CD4-positive, alpha-beta T cell treated with Interleukin-21 for 1 hour (primary cell): ENCODE data around the gene MIEN1.
"Not testable (repeated sequence)": the region's sequence is repeated elsewhere in the genome, so short reads cannot be mapped to it uniquely, and the experiment has no call there.

Source experiments
- DNase-seq: peaks from one replicate; pipeline ENCODE4 v3.0.0-alpha.2; 2020

Gene MIEN1

DNA sequence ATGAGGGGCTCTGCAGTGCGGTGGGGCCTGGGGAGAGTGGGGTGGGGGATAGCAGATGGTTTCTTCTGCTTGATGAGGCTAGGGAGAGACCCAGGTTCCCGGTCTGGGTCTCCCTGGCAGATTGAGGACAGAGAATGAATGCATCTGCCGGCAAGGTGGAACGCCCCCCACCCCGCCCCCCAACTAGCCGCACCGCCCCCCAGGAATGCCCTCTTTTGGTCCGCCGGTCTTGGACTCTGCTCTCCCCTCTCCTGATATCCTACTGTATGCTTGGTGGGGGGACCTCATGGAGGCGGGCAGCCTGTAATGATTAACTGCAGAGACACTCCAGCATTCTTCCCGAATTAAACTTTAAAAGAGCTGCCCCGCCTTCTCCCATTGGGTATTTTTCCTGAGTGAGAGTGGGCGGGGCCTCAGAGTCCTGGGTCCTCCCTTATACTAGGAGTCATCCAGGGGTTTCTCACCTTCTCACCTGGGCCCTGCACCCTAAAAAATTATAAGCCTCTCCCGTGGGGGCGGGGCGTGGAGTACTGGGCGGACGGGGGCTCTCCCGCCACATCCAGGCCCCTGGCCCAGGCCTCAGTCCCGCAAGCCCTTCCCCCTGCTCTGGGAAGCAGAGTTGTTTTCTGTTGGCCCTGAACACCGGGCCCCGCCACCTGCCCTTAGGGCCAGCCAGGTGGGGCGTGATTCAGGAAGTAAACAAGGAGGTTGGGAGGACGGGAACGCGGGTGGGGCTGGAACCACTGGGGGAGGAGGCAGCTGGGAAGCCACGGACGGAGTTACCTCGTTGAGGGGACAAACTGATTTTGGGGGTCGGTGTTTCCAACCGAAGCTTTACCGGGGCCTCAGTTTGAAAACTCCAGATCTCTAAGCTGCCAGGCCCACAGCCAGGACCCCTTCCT is 8.9 kb upstream of the MIEN1 start:
- no peak for DNase-seq

DNA sequence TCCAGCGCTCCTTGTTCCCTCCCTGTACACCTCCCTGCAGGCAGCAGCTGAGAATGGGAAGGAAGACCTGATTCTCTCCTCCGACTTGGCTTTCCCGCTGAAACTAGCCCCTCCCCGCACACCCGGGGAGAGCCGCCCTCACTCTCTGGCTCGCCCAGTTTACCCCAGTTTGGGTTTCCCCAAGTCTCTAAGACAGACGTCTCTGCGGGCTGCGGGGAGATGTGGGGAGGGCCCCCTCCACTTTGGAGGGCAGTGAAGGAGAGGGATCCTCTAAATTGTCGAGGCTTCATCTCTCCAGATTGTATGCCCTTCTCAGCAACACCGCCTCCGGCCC is 8.2 kb upstream of the MIEN1 start:
- peak; percentile 62 for DNase-seq

DNA sequence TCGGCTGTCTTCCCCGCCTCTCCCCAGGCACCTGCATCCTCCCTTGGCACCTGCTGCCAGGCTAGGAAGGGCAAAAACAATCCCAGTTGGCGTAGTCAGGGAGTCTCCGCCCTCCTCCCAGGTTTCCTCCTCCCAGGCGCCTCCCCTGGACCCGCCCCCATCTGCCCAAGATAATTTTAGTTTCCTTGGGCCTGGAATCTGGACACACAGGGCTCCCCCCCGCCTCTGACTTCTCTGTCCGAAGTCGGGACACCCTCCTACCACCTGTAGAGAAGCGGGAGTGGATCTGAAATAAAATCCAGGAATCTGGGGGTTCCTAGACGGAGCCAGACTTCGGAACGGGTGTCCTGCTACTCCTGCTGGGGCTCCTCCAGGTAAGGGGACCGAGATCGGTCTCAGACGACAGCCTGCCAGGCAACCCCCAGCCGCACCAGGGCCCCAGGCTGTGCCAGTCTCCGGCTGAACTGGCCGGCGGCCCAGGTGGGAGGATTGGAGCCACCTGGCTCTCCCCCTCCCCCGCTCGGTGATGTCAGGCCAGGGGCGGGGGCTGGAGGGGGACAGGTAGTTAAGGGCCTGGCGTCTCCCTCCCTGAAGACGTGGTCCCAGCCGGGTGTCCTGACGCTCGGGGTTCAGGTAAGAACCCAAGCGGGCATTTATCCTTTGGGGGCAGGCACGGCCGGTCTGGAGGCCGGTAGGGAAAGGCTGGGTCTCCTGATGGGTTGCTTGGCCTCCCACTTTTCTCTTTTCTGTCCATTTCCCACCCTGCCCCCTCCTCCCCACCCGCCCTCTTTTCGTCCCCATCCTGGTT is 7.6 kb upstream of the MIEN1 start, which contains the start of gene GRB7:
TSS of gene GRB7 (plus strand) at position 179 of the 808 bp plus-strand sequence. CDS start 4,364 bp downstream, outside the sequence.
- no peak for DNase-seq

DNA sequence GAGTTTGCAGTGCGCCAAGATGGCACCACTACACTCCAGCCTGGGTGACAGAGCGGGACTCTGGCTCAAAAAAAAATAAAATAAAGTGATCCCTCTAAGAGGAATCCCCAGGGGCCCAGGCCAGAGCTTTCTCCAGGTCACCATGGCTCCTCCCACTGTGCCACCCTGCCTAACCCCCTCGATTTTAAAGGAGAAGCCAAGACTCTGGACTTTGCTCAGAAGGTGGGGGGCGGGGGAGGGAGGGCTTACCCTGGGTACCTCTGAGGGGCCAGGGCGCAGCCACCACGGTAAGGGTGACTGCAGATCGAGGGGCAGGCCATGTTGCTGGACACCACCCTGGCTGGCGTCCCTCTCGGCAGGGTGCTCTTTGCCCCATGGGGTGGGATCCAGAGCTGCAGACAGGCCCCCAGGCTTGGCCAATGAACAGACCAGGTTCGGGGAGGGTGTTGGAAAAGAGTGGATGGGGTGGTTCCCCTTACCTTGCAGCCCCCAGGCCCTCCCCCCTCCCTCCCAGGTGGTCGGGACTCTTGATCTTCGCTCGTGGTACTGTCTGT is 7.0 kb upstream of the MIEN1 start:
- no peak for DNase-seq

DNA sequence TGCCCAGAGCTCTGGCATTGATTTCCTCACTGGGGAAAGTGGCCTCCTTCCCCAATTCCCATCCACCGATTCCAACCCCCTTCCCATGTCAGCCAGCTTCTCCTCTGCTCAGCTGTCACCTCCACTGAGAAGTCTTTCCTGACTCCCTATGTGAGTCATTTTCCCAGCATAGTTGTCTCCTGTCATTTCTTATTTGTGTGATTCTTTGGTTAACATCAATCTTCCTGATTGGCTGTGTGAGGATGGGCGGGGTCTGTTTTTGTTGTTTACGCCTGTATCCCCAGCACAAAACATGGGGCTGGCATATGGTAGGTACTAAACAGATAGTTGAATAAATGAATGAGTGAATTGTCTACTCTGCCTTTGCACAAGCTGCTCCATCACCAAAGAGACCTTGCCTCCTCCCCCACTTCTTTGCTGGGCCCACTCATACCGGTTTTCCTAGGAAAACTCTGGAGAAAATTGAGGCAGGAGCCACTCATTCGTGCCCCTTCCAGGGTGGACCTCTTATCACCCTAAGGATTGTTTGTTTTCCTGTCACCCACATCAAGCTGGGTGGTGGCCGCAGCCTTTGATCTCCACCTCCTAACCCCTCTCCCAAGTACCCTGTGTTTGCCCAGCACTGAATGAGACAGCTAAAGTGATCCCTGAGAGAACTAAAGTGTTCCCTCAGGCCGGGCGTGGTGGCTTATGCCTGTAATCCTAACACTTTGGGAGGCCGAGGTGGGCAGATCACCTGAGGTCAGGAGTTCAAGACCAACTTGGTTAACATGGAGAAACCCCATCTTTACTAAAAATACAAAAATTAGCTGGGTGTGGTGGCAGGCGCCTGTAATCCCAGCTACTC is 6.2 kb upstream of the MIEN1 start:
- DNase-seq = no peak

DNA sequence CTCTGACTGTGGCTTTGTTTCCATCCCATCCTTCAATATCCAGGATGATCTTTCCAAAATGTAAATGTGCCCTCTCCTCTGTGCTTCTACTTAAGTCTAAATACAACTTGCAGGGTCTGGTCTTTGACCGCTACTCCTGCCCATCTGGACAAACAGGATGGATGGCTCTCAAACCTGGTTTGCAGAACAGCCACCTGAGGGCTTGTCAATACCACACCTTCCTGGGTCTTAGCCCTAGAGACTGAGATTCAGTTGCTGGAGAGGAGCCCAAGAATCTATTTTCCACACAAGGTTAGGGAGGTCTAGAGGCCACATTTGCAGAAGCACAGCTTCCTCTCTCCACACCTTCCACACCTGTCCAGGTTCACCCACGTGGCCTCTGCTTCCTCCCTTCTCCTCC is 5.5 kb upstream of the MIEN1 start:
- no peak for DNase-seq

DNA sequence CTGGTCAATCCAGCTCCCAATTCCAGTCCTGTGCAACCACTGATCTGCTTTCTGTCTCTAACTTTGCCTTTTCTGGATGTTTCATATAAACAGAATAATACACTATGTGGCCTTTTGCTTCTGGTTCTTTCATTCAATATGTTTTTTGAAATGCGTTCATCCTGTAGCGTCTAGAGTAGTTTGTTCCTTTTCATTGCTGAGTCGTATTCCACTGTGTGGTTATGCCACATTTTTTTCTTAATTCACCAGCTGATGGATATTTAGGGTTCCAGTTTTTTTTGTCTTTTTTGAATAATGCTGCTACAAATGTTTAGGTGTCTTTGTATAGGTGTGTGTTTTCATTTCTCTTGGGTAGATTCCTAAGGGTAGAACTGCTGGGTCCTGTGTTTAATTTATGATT is 2.3 kb upstream of the MIEN1 start:
- no peak for DNase-seq

DNA sequence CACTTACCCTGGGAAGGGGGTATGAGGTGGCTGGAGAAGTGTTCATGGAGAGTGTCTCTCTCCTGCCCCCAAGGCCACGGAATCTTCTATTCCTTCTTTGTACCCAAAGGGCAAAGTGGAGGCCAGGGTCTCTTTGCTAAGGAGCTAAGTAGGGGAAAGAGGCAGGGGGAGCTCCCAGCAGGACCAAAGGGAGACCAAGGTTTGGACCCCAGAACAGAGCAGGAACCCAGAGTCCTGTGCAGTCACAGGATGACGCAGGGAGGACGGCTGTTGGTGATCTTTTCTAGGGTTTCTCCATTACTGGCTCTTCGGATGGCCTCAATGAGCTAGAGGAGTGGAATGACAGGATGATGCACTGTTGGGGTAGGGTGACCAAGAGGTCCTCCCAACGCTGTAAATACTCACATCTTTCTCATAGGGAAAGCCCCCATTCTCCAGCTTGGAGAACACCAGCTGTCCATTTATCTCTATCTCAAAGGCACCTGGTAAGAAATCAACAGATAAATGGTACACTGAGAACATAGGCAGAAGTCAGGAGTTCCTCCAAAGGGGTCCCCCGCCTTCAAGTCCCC is 966 bp downstream of the MIEN1 start:
- DNase-seq = no peak

DNA sequence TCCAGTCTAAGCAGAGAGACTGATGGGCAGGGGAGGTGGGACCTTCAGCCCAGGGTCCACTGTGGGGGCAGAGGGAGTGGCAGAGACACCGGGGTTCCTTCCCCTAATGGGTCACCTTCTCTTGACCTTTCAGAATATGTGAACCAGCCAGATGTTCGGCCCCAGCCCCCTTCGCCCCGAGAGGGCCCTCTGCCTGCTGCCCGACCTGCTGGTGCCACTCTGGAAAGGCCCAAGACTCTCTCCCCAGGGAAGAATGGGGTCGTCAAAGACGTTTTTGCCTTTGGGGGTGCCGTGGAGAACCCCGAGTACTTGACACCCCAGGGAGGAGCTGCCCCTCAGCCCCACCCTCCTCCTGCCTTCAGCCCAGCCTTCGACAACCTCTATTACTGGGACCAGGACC is 2.8 kb downstream of the MIEN1 start:
- no peak for DNase-seq

DNA sequence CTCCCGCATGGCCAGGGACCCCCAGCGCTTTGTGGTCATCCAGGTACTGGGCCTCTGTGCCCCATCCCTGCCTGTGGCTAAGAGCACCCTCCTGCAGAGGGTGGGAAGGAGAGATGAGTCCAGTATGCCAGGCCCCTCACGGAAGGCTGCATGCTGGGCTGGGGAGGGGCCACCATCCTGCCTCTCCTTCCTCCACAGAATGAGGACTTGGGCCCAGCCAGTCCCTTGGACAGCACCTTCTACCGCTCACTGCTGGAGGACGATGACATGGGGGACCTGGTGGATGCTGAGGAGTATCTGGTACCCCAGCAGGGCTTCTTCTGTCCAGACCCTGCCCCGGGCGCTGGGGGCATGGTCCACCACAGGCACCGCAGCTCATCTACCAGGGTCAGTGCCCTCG is 3.7 kb downstream of the MIEN1 start:
- no peak for DNase-seq

DNA sequence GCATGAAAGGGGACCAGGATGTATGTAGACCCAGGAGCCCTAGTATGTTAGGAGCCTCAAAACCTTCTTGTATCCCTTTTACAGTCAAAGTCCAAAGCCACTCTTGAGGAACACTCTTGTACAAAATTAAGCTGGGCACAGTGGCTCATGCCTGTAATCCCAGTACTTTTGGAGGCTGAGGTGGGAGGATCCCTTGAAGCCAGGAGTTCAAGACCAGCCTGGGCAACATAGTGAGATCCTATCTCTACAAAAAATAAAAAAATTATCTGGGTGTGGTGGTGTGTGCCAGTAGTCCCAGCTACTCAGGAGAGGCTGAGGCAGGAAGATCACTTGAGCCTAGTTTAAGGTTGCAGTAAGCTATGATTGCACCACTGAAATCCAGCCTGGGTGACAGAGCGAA is 4.4 kb downstream of the MIEN1 start:
- DNase-seq = not testable (repeated sequence)

DNA sequence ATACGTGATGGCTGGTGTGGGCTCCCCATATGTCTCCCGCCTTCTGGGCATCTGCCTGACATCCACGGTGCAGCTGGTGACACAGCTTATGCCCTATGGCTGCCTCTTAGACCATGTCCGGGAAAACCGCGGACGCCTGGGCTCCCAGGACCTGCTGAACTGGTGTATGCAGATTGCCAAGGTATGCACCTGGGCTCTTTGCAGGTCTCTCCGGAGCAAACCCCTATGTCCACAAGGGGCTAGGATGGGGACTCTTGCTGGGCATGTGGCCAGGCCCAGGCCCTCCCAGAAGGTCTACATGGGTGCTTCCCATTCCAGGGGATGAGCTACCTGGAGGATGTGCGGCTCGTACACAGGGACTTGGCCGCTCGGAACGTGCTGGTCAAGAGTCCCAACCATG is 5.6 kb downstream of the MIEN1 start:
- no peak for DNase-seq

DNA sequence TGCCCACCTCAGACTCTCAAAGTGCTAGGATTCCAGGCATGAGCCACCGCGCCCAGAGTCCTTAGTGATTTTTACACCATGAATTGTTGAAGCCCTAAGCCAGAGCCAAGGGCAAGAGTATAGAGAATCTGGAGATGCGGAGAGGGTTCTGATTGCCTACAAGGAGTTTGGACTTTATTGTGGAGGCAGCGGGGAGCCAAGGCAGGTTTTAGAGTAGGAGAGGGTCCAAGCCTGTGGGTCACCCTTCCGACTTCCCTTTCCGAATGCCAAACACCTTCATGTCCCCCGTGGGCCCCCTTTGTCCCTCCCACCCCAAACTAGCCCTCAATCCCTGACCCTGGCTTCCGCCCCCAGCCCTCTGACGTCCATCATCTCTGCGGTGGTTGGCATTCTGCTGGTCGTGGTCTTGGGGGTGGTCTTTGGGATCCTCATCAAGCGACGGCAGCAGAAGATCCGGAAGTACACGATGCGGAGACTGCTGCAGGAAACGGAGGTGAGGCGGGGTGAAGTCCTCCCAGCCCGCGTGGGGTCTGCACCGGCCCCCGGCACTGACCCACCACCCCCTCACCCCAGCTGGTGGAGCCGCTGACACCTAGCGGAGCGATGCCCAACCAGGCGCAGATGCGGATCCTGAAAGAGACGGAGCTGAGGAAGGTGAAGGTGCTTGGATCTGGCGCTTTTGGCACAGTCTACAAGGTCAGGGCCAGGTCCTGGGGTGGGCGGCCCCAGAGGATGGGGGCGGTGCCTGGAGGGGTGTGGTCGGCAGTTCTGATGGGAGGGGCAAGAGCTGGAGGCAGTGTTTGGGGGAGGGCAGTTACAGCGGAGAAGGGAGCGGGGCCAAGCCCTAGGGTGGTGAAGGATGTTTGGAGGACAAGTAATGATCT is 7.1 kb downstream of the MIEN1 start:
- no peak for DNase-seq

DNA sequence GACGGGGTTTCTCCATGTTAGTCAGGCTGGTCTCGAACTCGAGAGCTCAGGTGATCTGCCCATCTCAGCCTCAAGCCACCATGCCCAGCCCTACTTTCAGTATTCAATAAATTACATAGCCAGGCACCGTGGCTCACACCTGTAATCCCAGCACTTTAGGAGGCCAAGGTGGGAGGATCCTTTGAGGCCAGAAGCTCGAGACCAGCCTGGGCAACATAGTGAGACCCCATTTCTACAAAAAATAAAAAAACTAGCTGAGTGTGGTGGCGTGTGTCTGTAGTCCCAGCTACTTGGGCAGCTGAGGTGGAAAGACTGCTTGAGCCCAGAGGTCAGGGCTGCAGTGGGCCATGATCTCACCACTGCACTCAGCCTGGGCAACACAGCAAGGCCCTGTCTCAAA is 8.2 kb downstream of the MIEN1 start:
- DNase-seq = no peak

DNA sequence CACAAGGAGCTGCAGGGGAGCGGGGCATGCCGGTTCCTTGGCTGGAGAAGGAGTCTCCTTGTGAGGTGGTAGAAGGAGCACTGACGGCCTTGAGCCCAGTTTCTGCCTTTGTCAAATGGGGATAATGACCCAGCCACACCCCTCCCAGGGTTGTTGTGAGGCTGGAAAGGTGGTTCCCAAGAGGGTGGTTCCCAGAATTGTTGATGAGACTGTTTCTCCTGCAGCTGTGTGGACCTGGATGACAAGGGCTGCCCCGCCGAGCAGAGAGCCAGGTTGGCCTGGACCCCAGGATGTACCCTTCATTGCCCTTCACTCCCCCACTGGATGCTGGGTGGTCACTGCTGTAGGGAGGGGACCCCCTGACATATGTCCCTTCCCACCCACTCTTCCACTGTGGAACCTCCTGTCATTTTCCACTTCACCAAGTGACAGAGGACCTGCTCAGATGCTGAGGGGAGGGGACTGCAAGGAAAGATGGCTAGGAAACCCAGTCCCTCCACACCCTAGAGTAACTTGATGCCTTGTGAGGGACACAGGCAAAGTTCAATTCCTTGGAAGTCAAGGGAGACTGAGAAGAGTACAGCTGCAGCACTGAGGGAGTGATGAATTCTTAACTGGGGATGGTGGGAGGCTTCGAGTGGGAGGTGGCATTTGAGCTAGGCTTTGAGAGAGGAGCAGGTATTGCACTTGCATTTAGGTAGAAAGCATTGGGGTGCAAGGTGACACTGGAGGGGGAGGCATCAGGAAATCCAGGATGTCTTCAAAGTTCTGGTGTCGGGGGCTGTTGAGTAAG is 10.6 kb downstream of the MIEN1 start:
- DNase-seq = no peak

DNA sequence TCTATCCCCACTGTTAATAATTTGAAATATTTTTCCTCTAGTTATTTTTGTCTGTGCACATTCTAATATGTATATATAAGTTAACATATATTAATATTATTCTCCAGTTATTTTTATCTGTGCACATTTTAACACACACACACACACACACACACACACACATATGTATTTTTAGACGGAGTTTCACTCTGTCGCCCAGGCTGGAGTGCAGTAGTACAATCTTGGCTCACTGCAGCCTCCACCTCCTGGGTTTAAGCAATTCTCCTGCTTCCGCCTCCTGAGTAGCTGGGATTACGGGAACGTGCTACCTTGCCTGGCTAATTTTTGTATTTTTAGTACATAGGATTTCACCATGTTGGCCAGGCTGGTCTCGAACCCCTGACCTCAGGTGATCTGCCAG is 12.7 kb downstream of the MIEN1 start:
- no peak for DNase-seq

DNA sequence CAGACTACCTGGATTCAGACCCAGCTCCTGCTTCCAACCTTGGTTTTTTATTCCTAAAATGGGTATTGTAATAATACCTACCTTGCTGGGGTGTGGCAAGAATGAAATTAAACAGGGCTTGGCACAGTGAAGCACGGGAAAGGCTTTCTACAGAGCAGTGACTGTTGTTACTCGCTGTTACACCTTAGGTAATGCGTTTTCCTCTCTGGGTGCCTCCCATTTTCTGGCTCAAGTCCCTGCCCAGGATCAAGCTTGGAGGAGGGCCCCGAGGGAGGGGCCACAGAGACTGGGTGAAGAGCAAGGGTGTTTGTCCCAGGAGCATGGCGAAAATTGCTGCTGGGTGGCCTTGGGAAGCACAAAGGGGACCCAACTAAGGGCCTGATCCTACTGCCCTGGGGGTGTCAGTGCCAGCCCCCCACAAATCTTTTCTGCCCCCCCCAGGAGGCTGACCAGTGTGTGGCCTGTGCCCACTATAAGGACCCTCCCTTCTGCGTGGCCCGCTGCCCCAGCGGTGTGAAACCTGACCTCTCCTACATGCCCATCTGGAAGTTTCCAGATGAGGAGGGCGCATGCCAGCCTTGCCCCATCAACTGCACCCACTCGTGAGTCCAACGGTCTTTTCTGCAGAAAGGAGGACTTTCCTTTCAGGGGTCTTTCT is 13.3 kb downstream of the MIEN1 start:
- no peak for DNase-seq

DNA sequence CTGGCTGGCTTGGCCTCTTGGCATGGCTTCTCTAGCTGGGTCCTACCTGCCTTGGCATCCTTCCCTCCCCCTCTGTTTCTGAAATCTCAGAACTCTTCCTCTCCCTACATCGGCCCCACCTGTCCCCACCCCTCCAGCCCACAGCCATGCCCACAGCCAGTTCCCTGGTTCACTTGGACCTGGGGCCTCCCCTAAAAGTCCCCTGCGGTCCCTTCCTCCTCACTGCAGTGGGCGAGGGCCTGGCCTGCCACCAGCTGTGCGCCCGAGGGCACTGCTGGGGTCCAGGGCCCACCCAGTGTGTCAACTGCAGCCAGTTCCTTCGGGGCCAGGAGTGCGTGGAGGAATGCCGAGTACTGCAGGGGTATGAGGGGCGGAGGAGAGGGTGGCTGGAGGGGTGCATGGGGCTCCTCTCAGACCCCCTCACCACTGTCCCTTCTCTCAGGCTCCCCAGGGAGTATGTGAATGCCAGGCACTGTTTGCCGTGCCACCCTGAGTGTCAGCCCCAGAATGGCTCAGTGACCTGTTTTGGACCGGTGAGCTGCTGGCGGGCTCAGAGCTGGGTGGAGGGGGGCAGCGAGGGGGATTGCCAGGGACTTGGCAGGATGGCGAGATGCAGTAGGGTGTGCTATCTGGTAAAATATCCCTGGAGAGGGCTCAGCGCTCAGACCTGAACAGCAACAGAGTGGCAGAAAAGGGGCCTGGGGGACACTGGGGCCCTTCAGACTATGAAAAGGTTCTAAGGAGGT is 14.1 kb downstream of the MIEN1 start:
- DNase-seq = no peak

DNA sequence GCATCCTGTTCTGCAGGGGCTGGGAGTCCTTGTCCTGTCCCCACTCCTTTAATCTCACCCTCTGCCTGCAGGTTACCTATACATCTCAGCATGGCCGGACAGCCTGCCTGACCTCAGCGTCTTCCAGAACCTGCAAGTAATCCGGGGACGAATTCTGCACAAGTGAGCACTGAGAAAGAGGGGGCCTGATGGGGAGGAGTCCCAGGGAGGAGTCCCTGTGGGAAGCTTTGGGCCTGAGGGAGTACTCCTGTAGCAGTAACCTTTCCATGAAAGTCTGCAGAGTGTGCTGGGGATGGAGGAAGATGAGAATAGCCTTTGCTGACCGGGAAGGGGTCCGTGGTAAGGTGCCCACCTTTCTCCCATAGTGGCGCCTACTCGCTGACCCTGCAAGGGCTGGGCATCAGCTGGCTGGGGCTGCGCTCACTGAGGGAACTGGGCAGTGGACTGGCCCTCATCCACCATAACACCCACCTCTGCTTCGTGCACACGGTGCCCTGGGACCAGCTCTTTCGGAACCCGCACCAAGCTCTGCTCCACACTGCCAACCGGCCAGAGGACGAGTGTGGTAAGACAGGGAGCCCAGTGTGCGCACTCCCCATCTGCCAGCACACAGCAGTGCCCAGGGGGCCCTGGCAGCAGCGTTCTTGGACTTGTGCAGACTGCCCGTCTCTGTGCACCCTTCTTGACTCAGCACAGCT is 14.8 kb downstream of the MIEN1 start:
- DNase-seq = no peak
